ENCODE measurements around the gene SGPP2.

Gene SGPP2

DNA sequence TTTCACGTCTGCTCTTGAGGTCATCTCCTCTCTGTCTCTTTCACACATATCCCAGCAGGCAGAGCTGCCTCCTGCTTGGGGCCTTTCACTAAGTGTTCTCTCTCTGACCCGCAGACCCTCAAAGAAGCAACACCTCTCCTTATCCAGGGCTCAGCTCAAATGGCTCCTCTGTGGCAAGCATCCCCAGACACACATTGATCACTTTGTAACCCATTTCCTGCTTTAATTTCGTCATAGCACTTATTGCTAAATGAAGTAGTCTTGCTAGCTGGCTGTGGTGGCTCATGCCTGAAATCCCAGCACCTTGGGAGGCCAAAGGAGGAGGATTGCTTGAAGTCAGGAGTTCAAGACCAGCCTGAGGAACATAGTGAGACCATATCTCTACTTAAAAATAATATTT lies 41.4 kb downstream of the SGPP2 start:
- DNase-seq (ENCODE audit: low read depth in 2 of 2, low spot score in 1 of 2) = no peak

DNA sequence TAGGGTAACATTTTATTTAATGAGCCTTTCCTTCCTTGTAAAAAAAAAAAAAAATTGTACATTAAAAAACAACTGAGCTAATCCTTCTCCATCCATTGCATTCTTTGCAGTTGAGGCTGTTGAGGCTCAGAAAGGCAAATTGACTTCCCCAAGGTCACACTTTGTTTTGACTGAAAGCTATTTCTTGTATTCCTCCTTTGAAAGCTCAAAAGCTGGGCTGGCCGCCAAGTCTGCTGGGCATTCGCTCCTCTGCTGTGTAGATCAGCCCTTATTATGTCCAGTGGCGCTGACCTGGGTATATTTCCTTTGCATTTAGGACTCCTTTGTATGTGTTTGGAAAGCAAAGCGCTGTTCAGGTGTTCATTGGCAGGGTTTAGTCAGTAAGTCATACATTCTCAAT lies 44.0 kb downstream of the SGPP2 start:
- no peak for DNase-seq (ENCODE audit: low read depth in 2 of 2, low spot score in 1 of 2)

GRCh38 chr2:222470802-222471468 lies 46.6 kb downstream of the SGPP2 start:
- DNase-seq (ENCODE audit: low read depth in 2 of 2, low spot score in 1 of 2) = no peak

GRCh38 chr2:222477962-222478608 lies 53.7 kb downstream of the SGPP2 start:
- DNase-seq (ENCODE audit: low read depth in 2 of 2, low spot score in 1 of 2) = no peak

GRCh38 chr2:222479859-222480258 lies 55.5 kb downstream of the SGPP2 start:
- DNase-seq (ENCODE audit: low read depth in 2 of 2, low spot score in 1 of 2) = no peak

DNA sequence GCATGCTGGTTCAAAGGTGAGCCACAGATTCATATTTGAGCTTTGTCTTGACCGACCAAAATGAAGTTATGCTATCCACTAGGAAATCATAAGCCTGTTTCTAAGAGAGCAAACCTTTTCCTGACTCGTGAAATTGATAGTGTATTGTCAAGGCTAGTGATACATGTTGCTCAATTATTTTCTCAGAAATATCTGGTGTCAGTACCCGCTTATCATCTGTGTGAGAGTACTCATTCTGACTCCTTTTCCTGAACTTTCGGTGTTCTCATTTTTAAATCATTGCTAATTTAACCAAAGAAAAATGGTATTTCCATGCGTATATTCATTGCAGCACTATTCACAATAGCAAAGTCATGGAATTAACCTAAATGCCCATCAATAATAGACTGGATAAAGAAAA lies 56.2 kb downstream of the SGPP2 start:
- DNase-seq (ENCODE audit: low read depth in 2 of 2, low spot score in 1 of 2) = no peak

DNA sequence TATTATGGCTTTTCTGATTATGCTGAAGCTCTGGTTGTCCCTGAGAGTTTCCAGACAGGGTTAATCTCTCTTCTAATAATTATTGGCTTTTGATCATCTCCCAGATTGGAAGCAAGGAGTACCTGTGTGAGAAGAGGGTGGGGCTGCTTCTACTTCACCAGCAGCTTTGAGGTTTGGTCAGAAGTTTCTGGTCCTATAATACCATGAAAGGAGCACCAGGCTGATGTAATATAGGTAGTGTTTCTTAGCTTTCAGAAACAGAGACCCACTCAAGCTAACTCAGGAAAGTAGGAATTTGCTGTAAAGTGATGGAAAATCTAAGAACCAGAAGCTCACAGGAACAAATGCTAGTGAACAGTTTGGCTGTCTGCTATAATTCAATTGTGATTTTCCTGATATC lies 57.6 kb downstream of the SGPP2 start:
- DNase-seq (ENCODE audit: low read depth in 2 of 2, low spot score in 1 of 2) = no peak

DNA sequence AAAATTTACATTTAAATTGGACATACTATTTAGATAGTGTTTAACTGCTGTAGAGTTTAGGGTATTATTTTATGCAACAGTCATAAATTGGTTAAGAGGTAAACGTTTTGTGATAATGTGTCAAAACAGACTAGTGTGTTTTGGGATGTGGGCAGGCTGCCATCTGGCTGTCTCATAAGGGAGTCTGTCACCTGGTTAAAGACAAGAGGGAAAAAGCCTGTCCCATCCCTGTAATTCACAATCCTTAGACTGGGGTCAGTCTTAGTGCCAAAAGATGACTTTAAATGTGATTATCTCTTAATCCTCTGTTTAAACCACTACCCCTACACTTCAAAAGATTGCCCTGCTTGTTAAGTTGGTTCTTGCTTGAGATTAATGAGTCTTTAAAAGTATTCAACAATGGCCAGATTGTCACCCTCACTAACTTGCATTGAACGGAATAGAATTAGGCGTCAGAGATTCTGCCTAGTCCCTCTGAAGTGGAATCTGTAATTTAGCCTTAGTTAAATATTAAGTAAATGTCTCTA lies 59.2 kb downstream of the SGPP2 start:
- no peak for DNase-seq (ENCODE audit: low read depth in 2 of 2, low spot score in 1 of 2)

DNA sequence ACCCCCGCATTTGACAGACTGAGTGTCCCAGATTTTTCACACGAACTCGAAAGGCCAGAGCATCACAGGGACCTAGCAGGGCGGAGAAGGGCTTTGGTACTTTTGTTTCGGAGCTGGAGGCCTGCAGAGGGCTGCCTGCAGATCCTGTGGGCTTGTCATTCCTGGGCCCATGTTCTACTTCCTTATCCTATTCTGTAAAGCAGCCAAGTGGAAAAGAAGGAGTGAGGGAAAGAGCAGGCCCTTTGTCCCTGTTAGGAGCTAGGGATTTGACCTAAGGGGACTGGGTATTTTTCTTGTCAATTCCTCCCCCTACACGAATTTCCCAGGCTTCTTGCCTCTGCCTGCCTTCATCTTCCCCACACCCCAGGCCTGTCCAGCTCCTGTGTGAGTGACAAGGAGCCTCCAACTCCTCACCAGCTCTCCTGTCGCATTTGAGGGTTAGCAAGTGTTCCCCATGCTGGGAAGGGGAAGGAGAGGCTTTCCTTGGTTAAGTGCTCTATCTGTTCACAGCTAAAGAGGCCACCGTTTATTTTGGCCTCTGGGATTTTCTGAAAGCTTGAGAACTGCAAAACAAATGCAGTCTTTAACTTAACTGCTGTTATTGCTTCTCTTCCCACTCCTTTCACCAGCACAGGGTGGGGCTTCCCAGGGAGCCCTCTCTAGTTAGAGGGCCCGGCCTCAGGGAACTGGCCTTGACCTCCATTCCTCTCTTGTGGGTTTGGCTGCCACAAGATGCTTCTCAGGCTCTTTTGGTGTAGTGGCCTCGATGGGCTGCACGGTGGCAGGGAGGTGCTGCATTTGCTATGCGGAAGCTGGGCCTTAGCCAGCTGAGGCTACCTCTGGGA lies 61.2 kb downstream of the SGPP2 start:
- DNase-seq (ENCODE audit: low read depth in 2 of 2, low spot score in 1 of 2) = no peak

GRCh38 chr2:222490131-222490530 lies 65.8 kb downstream of the SGPP2 start:
- DNase-seq (ENCODE audit: low read depth in 2 of 2, low spot score in 1 of 2) = no peak

DNA sequence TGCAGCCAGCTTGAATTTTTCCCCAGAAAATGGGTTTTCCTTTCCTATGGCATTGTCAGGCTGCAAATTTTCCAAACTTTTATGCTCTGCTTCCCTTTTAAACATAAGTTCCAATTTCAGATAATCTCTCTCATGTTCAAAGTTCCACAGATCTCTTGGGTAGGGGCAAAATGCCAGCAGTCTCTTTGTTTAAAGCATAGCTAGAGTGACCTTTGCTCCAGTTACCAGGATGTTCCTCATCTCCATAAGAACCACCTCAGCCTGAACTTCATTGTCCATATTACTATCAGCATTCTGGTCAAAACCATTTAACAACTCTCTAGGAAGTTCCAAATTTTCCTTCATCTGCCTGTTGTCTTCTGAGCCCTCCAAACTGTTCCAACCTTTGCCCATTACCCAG lies 68.3 kb downstream of the SGPP2 start:
- no peak for DNase-seq (ENCODE audit: low read depth in 2 of 2, low spot score in 1 of 2)

DNA sequence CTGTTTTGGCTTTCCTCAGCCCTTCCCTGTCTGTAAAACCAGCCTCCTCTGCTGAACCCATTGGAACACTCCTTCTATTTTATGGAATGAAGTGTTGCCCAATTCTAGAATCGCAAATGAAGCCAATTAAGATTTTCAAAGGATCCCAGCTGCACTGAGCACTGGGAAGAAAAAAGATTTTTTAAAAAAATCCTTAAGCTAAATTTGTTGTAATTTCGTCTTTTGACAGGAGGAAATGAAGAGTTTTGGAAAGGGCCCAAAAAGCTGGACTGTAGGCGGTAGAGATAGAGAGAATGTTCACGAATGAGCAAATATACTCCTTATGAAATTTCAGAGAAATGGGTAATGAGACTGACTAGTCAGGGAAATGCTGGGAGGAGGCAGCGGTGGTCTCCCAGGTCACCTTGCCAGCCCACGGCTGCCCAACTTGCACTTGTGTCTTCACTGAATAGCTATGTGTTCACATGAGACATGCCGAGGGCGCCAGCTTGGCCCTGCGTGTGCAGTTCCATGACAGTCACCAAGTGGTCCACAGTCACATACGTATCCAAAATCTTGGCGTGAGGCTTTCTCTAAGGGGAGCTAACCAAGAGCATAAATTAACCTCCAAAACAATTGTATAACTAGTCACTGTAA lies 69.9 kb downstream of the SGPP2 start:
- no peak for DNase-seq (ENCODE audit: low read depth in 2 of 2, low spot score in 1 of 2)

DNA sequence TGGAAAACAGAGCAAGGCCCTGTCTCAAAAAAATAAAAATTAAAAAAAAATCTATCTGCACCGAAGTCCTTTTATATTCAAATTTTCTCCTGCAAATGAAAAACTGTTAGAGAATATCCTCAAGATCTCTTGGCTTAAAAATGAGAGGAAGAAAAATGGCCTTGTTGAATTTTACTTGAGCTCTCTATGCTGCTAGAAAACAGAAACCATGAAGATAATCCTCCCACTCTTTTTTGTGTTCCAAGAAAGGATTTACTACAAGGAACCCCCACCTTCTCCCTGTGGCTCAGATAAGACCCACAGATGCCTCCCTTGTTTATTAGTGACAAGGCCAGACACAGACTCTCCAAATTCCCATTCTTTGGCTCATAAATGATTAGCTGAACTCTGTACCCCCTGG lies 71.0 kb downstream of the SGPP2 start:
- no peak for DNase-seq (ENCODE audit: low read depth in 2 of 2, low spot score in 1 of 2)

GRCh38 chr2:222499226-222499625 lies 74.9 kb downstream of the SGPP2 start:
- no peak for DNase-seq (ENCODE audit: low read depth in 2 of 2, low spot score in 1 of 2)

DNA sequence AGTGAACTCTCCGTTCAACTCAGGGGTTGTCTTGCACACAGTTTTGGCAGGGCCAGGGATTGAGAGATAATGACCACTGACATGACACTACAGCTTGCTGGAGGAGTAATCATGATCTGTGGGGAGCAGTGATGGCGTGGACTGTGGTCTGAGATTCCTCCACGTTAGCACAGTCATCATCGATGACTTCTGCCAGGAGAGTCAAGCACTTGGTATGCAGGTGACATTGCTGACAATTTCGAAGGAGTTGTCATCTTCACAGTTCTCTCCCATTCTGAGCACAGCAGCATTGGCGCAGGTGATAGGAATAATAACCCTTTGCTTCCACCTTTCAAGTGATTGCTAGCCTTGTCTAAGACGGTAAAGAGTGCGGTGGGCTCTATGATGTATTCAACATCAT lies 79.8 kb downstream of the SGPP2 start:
- DNase-seq (ENCODE audit: low read depth in 2 of 2, low spot score in 1 of 2) = no peak

DNA sequence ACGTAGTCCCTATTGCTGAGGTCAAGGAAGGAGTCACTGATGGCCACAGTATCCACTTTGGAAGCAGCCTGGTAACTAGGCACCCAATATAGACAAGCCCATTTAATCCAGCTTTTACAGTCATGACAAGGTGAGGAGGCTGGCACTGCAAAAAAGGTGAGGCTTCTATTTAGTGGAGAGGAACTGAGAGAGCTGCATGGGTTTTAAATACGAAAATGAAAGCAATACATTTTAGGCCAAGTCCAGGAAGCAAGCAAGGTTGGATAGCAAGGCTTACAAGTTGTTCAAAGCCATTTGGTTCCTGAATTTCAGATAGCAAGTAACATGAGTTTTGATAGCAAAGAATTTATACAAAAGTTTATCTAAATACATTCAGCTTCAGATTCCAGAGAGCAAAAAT lies 80.4 kb downstream of the SGPP2 start:
- DNase-seq (ENCODE audit: low read depth in 2 of 2, low spot score in 1 of 2) = no peak

GRCh38 chr2:222506230-222506935 lies 82.0 kb downstream of the SGPP2 start:
- no peak for DNase-seq (ENCODE audit: low read depth in 2 of 2, low spot score in 1 of 2)

DNA sequence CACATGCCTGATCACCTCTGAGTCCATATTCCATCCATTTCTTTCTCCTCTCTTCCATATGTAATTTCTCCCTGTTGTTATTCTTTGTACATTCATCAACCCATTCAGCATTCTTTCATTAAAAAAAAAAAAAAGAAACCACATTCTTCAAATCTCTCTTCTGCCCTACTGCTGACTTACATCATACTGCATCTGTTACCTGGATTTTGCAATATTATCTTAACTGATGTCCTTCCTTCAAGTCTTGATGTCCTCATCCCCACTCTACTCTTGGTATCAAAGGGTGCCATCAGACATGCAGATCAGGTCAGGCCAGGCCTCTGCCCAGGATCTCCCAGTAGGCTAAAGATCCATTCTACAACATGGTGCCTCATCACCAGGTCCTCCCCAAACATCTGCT lies 90.6 kb downstream of the SGPP2 start:
- DNase-seq (ENCODE audit: low read depth in 2 of 2, low spot score in 1 of 2) = no peak

- DNase-seq (ENCODE audit: low read depth in 2 of 2, low spot score in 1 of 2) = no peak
These were observed 94.4 kb downstream of the SGPP2 start for GRCh38 chr2:222518570-222519381.

DNA sequence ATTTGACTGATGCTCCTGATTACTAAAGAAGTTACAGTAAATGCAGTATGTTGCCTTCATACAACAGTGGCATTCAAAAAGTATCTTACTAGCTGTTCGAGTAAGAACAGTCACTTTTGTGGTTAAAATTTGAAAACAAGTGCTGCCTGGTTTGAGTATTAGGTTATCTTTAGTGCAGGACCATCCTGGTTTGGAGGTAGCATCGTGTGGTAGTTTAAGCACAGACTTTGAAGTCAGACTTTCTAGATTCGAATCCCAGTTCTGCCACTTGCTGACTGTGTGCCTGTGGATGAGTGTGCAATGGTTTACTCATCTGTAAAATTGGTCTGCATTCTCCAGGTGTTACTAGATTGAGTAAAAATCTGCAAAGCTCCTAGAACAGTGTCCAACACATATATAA lies 96.8 kb downstream of the SGPP2 start:
- no peak for DNase-seq (ENCODE audit: low read depth in 2 of 2, low spot score in 1 of 2)

Measured in stimulated activated CD8-positive, alpha-beta memory T cell treated with anti-CD3 and anti-CD28 coated beads, Interleukin-4, amount 100 ng/mL, for 1 hour (primary cell).